Mesothelial cell of epicardium (in vitro differentiated cells): ENCODE measurements around the gene WDR43. TPM values are rescaled to one million over a fixed set of nuclear protein-coding genes. Genes with fewer than 3 reads are reported as not detected.

Source experiments
- DNase-seq, 2 experiments: peaks; one replicate each; pipeline ENCODE4 v3.0.0; 2021; ENCODE audit warnings: low spot score in 2 of 2; ENCODE audit not compliant: unreplicated experiment in 2 of 2
- H3K27ac Mint-ChIP-seq: 2 replicates; pipeline ENCODE4 v1.8.0; 2021; ENCODE audit warnings: mixed read lengths
- H3K27me3 Mint-ChIP-seq: 2 replicates; pipeline ENCODE4 v1.8.0; 2021; ENCODE audit warnings: low read depth, mixed read lengths
- H3K36me3 Mint-ChIP-seq: 2 replicates; pipeline ENCODE4 v1.8.0; 2021; ENCODE audit warnings: mixed read lengths
- H3K4me1 Mint-ChIP-seq: 2 replicates; pipeline ENCODE4 v1.8.0; 2021; ENCODE audit warnings: mixed read lengths
- H3K4me3 Mint-ChIP-seq: 2 replicates; pipeline ENCODE4 v1.8.0; 2021; ENCODE audit warnings: mild to moderate bottlenecking, moderate library complexity, mixed read lengths
- H3K9me3 Mint-ChIP-seq: 2 replicates; pipeline ENCODE4 v1.8.0; 2021; ENCODE audit warnings: mixed read lengths
- total RNA-seq: library from RNA; stranded (reverse); gene quantifications from 3 replicates; pipeline ENCODE4 v1.2.1, GENCODE V29; 2021
- TF ChIP-seq, protein P1 (sequence below): fragments of 200-600 bp; sonication (generic); IDR thresholded peaks from one replicate; pipeline ENCODE4 v1.5.0; 2021; ENCODE audit warnings: antibody characterized with exemption; ENCODE audit not compliant: unreplicated experiment

The WDR43 gene
- total RNA-seq, 1 donor from 2014 or later, result 65.3 TPM

DNA sequence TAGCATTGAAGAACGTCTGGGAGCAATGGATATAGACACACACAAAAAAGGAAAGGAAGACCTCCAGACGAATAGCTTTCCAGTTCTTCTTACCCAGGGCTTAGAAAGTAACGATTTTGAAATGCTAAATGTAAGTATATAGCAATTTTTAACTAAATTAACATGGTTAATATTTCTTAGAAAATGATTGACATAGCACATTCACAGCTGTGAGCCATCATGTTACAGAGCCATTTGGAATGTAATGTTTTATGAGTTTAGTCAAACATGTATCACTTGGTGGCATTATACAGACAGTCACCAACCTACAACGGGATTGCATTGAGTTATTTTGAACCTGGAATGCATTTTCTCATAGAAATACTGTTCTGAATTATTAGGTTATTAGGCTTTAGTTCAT, 35.1 kb downstream of the WDR43 start:
- TF ChIP-seq, protein P1, sequence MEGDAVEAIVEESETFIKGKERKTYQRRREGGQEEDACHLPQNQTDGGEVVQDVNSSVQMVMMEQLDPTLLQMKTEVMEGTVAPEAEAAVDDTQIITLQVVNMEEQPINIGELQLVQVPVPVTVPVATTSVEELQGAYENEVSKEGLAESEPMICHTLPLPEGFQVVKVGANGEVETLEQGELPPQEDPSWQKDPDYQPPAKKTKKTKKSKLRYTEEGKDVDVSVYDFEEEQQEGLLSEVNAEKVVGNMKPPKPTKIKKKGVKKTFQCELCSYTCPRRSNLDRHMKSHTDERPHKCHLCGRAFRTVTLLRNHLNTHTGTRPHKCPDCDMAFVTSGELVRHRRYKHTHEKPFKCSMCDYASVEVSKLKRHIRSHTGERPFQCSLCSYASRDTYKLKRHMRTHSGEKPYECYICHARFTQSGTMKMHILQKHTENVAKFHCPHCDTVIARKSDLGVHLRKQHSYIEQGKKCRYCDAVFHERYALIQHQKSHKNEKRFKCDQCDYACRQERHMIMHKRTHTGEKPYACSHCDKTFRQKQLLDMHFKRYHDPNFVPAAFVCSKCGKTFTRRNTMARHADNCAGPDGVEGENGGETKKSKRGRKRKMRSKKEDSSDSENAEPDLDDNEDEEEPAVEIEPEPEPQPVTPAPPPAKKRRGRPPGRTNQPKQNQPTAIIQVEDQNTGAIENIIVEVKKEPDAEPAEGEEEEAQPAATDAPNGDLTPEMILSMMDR, result no peak
- H3K4me3 Mint-ChIP-seq, result no peak overlapping the region
- H3K9me3 Mint-ChIP-seq, result no peaks in the 10 kb centered on the region
- H3K4me1 Mint-ChIP-seq, result peaks cover 6% of the 10 kb centered on the region
- no peaks in the 10 kb centered on the region for H3K27me3 Mint-ChIP-seq
- H3K36me3 Mint-ChIP-seq, result peaks cover 41% of the 10 kb centered on the region
- H3K27ac Mint-ChIP-seq, result no peak overlapping the region
- no peak for DNase-seq

DNA sequence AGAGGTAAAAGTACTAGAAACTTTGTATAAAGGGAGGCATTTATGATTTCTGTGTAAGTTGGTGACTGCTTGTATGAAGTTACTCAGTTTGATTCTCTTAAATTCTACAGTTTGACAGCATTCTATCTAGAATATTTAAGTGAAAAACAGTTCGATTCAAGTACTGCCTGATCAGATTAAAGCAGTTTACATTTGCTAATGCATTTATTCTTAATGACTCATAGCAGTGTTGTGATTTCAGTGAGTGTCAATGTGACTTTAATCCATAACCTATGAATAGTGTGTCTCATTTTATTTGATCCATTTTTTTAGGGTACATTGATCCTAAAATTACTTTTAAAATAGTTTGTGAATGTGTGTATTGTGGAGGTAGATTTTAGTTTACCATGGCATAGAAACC, 35.7 kb downstream of the WDR43 start:
- H3K36me3 Mint-ChIP-seq, result peaks cover 40% of the 10 kb centered on the region
- H3K4me3 Mint-ChIP-seq, result no peak overlapping the region
- H3K4me1 Mint-ChIP-seq, result peaks cover 6% of the 10 kb centered on the region
- no peak for DNase-seq
- TF ChIP-seq, protein P1, result no peak
- H3K27me3 Mint-ChIP-seq, result no peaks in the 10 kb centered on the region
- no peak overlapping the region for H3K27ac Mint-ChIP-seq
- no peaks in the 10 kb centered on the region for H3K9me3 Mint-ChIP-seq

- Mint-ChIP-seq H3K4me1 (no peaks in the 10 kb centered on the region), H3K27me3 (no peaks in the 10 kb centered on the region), H3K27ac (no peak overlapping the region), H3K4me3 (no peak overlapping the region), H3K9me3 (no peaks in the 10 kb centered on the region), H3K36me3 (peaks cover 39% of the 10 kb centered on the region)
- DNase-seq, result no peak
- TF ChIP-seq, protein P1, result no peak
These were observed 40.3 kb downstream of the WDR43 start for GRCh38 chr2:28934769-28935168.

DNA sequence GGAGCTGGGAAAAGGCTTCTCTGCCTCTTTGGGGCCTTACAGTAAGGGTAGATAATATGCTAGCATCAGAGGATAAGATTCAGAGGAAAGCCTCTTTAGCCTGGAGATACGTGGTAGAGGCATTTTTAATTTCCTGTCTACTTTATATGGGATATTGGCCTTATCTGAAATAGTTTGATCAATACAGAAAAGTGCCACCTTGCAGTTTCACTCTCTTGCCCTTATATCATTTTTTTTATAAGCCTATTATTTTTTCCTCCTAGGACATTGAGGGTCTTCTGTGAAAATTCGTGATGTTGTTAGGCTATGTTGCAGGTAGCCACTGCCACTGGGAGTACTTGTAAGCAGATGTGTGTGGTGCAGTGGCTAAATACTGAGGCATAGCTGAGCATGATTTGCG, 46.5 kb downstream of the WDR43 start:
- peaks cover 57% of the 10 kb centered on the region for H3K36me3 Mint-ChIP-seq
- H3K4me3 Mint-ChIP-seq, result no peak overlapping the region
- TF ChIP-seq, protein P1, result no peak
- no peaks in the 10 kb centered on the region for H3K9me3 Mint-ChIP-seq
- no peak overlapping the region for H3K27ac Mint-ChIP-seq
- H3K27me3 Mint-ChIP-seq, result no peaks in the 10 kb centered on the region
- H3K4me1 Mint-ChIP-seq, result no peaks in the 10 kb centered on the region
- no peak for DNase-seq

GRCh38 chr2:28944535-28945248, 50.2 kb downstream of the WDR43 start:
- Mint-ChIP-seq H3K36me3 (peaks cover 63% of the 10 kb centered on the region), H3K4me1 (no peaks in the 10 kb centered on the region), H3K4me3 (no peak overlapping the region), H3K27ac (no peak overlapping the region), H3K27me3 (no peaks in the 10 kb centered on the region), H3K9me3 (peaks cover 15% of the 10 kb centered on the region)
- TF ChIP-seq, protein P1, result no peak
- DNase-seq, result no peak
